HUES64 (cell line): ENCODE measurements around the gene ORC3.

Source experiments
- H3K27ac ChIP-seq: 2 replicates; pipeline ENCODE4 v1.7.0; 2013; ENCODE audit warnings: low read depth, low read length, inconsistent platforms
- H3K27me3 ChIP-seq: 2 replicates; pipeline ENCODE4 v1.6.1; 2013; ENCODE audit warnings: mild to moderate bottlenecking, low read length; ENCODE audit not compliant: insufficient read depth
- H3K36me3 ChIP-seq: 2 replicates; pipeline ENCODE4 v1.6.1; 2013; ENCODE audit warnings: mild to moderate bottlenecking, low read length; ENCODE audit not compliant: insufficient read depth
- H3K4me1 ChIP-seq: 2 replicates; pipeline ENCODE4 v1.6.1; 2013; ENCODE audit warnings: mild to moderate bottlenecking, low read length, moderate library complexity; ENCODE audit not compliant: insufficient read depth
- H3K4me3 ChIP-seq: 2 replicates; pipeline ENCODE4 v1.5.1; 2013; ENCODE audit warnings: mild to moderate bottlenecking, low read length, moderate library complexity
- H3K9ac ChIP-seq: 2 replicates; pipeline ENCODE4 v1.6.1; 2013; ENCODE audit warnings: mild to moderate bottlenecking, low read depth, low read length
- H3K9me3 ChIP-seq: 2 replicates; pipeline ENCODE4 v1.6.1; 2013; ENCODE audit warnings: low read depth, low read length; ENCODE audit not compliant: insufficient read depth
- WGBS: fragments of 150-250, 120-280 bp; methylation state at CpG from one replicate; pipeline ENCODE4 v1.1.7; 2013; ENCODE audit warnings: missing lambda C conversion rate; 5-methylcytosine and 5-hydroxymethylcytosine counted together

Gene ORC3

GRCh38 chr6:87572021-87572420 lies 17.9 kb upstream of the ORC3 start:
- no peak overlapping the region for H3K9ac ChIP-seq
- H3K4me3 ChIP-seq, result no peak overlapping the region
- H3K27ac ChIP-seq, result no peak overlapping the region
- 100% methylated on average over 1 of the region's 4 CpGs for WGBS
- H3K4me1 ChIP-seq, result peaks cover 6% of the 10 kb centered on the region
- no peaks in the 10 kb centered on the region for H3K9me3 ChIP-seq
- H3K36me3 ChIP-seq, result peaks cover 25% of the 10 kb centered on the region
- H3K27me3 ChIP-seq, result no peaks in the 10 kb centered on the region

GRCh38 chr6:87572883-87573282 lies 17.1 kb upstream of the ORC3 start:
- H3K9ac ChIP-seq, result no peak overlapping the region
- no peak overlapping the region for H3K27ac ChIP-seq
- WGBS, result 92% methylated on average over 3 of the region's 3 CpGs

DNA sequence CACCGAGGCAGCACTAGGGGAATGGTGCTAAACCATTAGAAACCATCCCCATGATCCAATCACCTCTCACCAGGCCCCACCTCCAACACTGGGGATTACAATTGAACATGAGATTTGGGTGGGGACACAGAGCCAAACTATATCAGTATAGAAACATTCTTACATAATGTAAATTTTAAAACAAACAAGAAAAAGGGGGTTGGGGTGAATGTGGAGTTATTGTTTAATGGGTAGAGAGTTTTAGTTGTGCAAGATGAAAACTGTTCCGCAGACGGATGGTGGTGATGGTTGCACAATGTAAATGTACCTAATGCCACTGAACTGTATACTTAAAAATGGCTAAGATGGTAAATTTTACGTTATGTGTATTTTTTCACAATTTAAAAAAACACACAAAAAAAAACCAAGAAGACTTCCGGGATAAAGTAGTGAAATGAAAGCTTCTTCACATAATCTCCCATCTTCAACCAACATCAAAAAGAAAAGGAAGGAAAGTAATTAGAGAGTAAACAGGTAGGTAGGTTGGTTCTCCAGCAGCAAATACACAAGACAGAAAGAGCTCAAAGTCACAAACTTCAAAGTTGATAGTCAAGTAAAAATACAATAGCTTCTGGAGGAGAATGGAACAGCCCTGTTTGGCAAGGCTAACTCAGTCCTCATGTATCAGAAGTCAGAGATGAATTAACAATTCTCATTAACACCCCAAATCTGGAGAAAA lies 16.5 kb upstream of the ORC3 start:
- Histone ChIP-seq H3K27me3 (no peaks in the 10 kb centered on the region), H3K9ac (no peak overlapping the region), H3K36me3 (peaks cover 20% of the 10 kb centered on the region), H3K4me1 (peaks cover 6% of the 10 kb centered on the region), H3K9me3 (no peaks in the 10 kb centered on the region), H3K27ac (no peak overlapping the region), H3K4me3 (no peak overlapping the region)
- WGBS, result 91% methylated on average over 3 of the region's 5 CpGs

More at GRCh38 chr6:87572883-87573282, 17.1 kb upstream of the ORC3 start:
- Histone ChIP-seq H3K36me3 (peaks cover 26% of the 10 kb centered on the region), H3K4me3 (no peak overlapping the region), H3K27me3 (no peaks in the 10 kb centered on the region), H3K9me3 (no peaks in the 10 kb centered on the region), H3K4me1 (peaks cover 6% of the 10 kb centered on the region)

- H3K27ac ChIP-seq, result no peak overlapping the region
- no peak overlapping the region for H3K4me3 ChIP-seq
- H3K4me1 ChIP-seq, result peaks cover 12% of the 10 kb centered on the region
- 83% methylated on average over 2 of the region's 2 CpGs for WGBS
- H3K27me3 ChIP-seq, result no peaks in the 10 kb centered on the region
- H3K36me3 ChIP-seq, result peaks cover 16% of the 10 kb centered on the region
- H3K9ac ChIP-seq, result no peak overlapping the region
- H3K9me3 ChIP-seq, result no peaks in the 10 kb centered on the region
Observed at GRCh38 chr6:87574237-87574804, 15.6 kb upstream of the ORC3 start.

DNA sequence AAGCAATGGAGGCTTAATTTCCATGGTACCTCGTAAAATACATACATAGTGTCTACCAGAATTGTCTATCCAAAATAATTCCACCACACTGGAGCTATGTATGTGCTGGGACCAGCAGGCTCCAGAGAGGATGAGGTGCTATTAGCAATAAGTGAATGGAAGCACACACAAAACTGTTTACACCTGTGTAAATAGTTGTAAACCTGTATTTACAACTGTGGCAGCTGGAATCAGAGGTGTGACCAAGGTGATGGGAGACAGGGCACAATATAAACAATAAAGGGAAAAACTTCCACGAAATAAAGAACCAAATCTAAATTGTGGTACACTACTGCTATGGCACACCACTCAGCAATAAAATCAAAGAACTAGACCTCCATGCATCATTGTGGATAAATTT lies 14.5 kb upstream of the ORC3 start:
- H3K4me1 ChIP-seq, result peaks cover 13% of the 10 kb centered on the region
- H3K9me3 ChIP-seq, result no peaks in the 10 kb centered on the region
- H3K27me3 ChIP-seq, result no peaks in the 10 kb centered on the region
- no peak overlapping the region for H3K4me3 ChIP-seq
- no peak overlapping the region for H3K9ac ChIP-seq
- WGBS, result 100% methylated on average over 1 of the region's 2 CpGs
- H3K36me3 ChIP-seq, result peaks cover 17% of the 10 kb centered on the region; the same call in 1 of the 2 replicates
- no peak overlapping the region for H3K27ac ChIP-seq

- Histone ChIP-seq H3K9ac (no peak overlapping the region), H3K36me3 (peaks cover 67% of the 10 kb centered on the region), H3K9me3 (no peaks in the 10 kb centered on the region), H3K27me3 (no peaks in the 10 kb centered on the region), H3K27ac (no peak overlapping the region), H3K4me3 (no peak overlapping the region), H3K4me1 (peaks cover 7% of the 10 kb centered on the region)
- WGBS, result 96% methylated on average over 3 of the region's 4 CpGs
Observed at GRCh38 chr6:87583822-87584221, 6.1 kb upstream of the ORC3 start.

GRCh38 chr6:87586371-87587077 lies 3.4 kb upstream of the ORC3 start:
- H3K9me3 ChIP-seq, result no peaks in the 10 kb centered on the region
- H3K36me3 ChIP-seq, result peaks cover 45% of the 10 kb centered on the region
- H3K27ac ChIP-seq, result no peak overlapping the region
- peaks cover 5% of the 10 kb centered on the region; the same call in 1 of the 2 replicates for H3K4me1 ChIP-seq
- no peak overlapping the region for H3K4me3 ChIP-seq
- WGBS, result 97% methylated on average over 8 of the region's 8 CpGs
- no peaks in the 10 kb centered on the region for H3K27me3 ChIP-seq
- no peak overlapping the region for H3K9ac ChIP-seq

GRCh38 chr6:87588756-87589407 lies 1.1 kb upstream of the ORC3 start:
- Histone ChIP-seq H3K9ac (peak overlapping the region; percentile 81), H3K4me1 (peaks cover 5% of the 10 kb centered on the region; the same call in 1 of the 2 replicates), H3K27me3 (no peaks in the 10 kb centered on the region), H3K27ac (no peak overlapping the region), H3K9me3 (no peaks in the 10 kb centered on the region), H3K36me3 (peaks cover 31% of the 10 kb centered on the region), H3K4me3 (peak overlapping the region; percentile 80)
- 23% methylated on average over 8 of the region's 10 CpGs for WGBS

DNA sequence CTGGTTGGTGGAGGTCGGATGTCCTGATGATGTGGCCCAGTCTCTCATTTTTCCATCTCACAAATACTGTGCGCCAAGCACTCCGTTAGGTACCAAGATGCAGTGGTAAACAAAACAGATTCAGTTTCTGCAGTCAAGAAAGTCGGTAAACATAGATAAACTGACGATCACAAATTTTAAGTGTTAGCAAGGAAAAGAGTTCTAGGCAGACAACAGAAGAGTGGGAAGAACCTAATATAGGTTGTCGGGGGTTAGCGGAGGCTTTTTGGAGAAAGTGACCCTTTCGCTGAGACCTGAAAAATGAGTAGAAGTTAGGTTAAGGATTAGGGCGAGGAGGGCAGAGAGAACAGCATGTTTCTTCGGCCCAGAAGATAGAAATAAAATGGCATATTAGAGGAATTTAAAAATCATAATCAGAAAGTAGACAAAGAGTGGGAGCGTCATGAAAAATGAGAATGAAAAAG lies 514 bp downstream of the ORC3 start:
- peak overlapping the region; percentile 93 for H3K9ac ChIP-seq
- no peaks in the 10 kb centered on the region for H3K27me3 ChIP-seq
- H3K27ac ChIP-seq, result peak overlapping the region; percentile 78
- WGBS, result 2% methylated on average over 11 of the region's 11 CpGs
- H3K4me1 ChIP-seq, result peaks cover 5% of the 10 kb centered on the region; the same call in 1 of the 2 replicates
- H3K4me3 ChIP-seq, result peak overlapping the region; percentile 80
- H3K36me3 ChIP-seq, result peaks cover 34% of the 10 kb centered on the region
- no peaks in the 10 kb centered on the region for H3K9me3 ChIP-seq

DNA sequence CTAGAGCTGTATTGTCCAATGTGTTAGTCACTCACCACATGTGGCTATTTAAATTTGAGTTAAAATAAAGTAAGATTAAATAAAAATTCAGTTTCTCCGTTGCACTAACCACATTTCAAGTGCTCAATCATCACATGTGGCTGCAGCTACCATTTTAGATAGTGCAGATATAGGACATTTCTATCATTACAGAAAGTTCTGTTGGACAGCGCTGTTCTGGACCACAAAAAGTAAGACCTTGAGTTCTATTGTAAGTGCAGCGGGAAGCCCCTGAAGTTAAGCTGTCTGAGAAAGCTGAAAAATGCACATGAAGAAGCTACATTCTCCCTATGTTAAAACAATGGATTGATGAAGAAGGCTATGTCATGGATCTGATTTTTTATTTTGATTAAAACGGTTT lies 1.1 kb downstream of the ORC3 start:
- Histone ChIP-seq H3K36me3 (peaks cover 36% of the 10 kb centered on the region), H3K9ac (peak overlapping the region; percentile 93), H3K27ac (no peak overlapping the region), H3K4me3 (peak overlapping the region; percentile 80), H3K27me3 (no peaks in the 10 kb centered on the region), H3K4me1 (peaks cover 5% of the 10 kb centered on the region; the same call in 1 of the 2 replicates), H3K9me3 (no peaks in the 10 kb centered on the region)
- WGBS, result 70% methylated on average over 4 of the region's 4 CpGs

DNA sequence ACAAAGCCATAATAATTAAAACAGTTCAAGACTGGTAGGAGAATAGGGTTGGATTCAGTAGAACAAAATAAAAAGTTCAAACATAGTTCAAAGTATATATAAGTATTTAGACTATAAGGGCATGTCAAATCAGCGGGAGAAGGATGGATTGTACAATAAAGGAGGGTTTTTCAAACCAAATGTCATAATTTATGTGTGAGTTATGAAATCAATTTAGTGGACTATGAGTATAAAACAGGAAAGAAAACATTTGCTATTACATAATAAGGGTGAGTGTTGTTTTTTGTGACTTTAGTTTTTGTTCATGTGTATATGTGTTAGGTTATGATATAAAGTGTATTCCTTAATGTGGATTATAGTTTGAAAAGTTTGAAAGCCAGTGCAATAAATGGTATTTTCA lies 10.6 kb downstream of the ORC3 start:
- no peak overlapping the region for H3K9ac ChIP-seq
- H3K4me3 ChIP-seq, result no peak overlapping the region
- H3K9me3 ChIP-seq, result no peaks in the 10 kb centered on the region
- peaks cover 17% of the 10 kb centered on the region for H3K4me1 ChIP-seq
- no peak overlapping the region for H3K27ac ChIP-seq
- H3K27me3 ChIP-seq, result no peaks in the 10 kb centered on the region
- peaks cover 49% of the 10 kb centered on the region for H3K36me3 ChIP-seq
- WGBS, result 100% methylated on average over 1 of the region's 1 CpG
